PC-9 (cell line): ENCODE measurements around the gene CD200.

Experiments used
- CTCF ChIP-seq: fragments of 200-600 bp; sonication (generic); conservative IDR thresholded peaks from 2 replicates; pipeline ENCODE4 v1.6.1; 2017; ENCODE audit warnings: mixed run types, antibody characterized with exemption, mild to moderate bottlenecking, moderate library complexity
- EZH2 ChIP-seq: fragments of 200-600 bp; sonication (generic); IDR thresholded peaks from 2 replicates; pipeline ENCODE4 v1.8.0; 2017; ENCODE audit warnings: antibody characterized with exemption, low read depth

GRCh38 chr3:112381673-112382542 is 49.0 kb downstream of the CD200 start:
- TF ChIP-seq CTCF: no peak
- no peak for TF ChIP-seq EZH2
